Measurements from ENCODE around the gene KCNK18. TPM values are rescaled to one million over a fixed set of nuclear protein-coding genes. Genes with fewer than 3 reads are reported as not detected.

The KCNK18 gene
- total RNA-seq, 2 experiments from 2014 or later, result not detected

GRCh38 chr10:117164592-117165537 lies 32.4 kb upstream of the KCNK18 start:
- ChIA-PET CTCF (interaction anchor here (4.6 kb wide), 1 partner anchor 10 kb away, joined by 22 read pairs; no protein-coding TSS in a partner anchor), POLR2A (no interaction called here)
- H3K4me3 Mint-ChIP-seq, result no peak overlapping the region
- H3K27ac Mint-ChIP-seq, result no peak overlapping the region
- H3K36me3 Mint-ChIP-seq (ENCODE audit: low read depth), result peaks cover 8% of the 10 kb centered on the region
- DNase-seq (no peak), ATAC-seq (no peak)
- H3K4me1 Mint-ChIP-seq (ENCODE audit: low read depth), result peaks cover 10% of the 10 kb centered on the region
- H3K27me3 Mint-ChIP-seq (ENCODE audit: low read depth), result peaks cover 71% of the 10 kb centered on the region
- peaks cover 5% of the 10 kb centered on the region for H3K9me3 Mint-ChIP-seq (ENCODE audit: insufficient read depth)

DNA sequence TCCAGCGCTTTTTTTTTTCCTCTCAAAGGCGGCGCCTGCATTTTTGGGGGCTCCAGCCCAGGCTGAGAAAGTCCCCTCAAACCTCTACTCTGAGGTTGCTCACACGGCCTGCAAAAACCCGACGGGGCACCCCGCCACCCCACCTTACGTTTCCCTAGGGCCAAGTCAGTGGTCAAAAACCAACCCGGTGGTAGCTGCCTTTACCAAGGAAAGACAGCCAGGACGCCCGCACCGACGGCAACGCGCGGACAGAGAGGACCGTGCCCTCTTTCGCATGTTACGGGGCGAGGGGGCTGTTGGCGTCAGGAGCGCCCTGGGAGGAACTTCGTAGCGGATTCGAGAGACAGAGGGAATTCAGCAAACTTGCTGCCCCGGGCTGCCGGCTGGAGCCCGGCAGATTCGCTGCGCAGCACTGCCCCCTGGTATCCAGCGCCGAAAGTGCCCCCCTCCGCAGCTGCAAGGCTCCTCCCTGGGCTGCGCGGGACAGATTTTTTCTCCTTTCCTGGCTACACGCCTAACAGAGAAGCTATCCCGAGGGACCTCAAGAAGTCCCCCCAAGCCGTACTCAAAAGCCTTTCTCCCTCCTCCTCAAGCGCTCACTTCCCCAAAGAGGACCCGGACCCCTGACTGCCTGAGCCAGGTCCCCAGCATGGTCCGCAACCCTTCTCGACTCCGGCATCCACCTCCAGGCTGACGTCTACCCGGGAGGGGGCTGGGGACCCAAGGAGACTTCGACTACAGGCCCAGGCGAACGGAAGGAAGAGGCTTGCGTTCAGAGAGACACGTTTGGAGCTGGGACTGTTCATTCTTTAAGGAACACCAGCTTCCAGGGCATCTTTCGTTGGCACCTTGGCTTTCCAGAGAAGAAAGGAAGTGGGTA lies 31.5 kb upstream of the KCNK18 start:
- no peaks in the 10 kb centered on the region for H3K9me3 Mint-ChIP-seq (ENCODE audit: insufficient read depth)
- CTCF ChIA-PET, result interaction anchor here (3.0 to 4.6 kb wide), 2 partner anchors 9 to 31 kb away, joined by 19 to 22 read pairs; no protein-coding TSS in a partner anchor
- peaks cover 8% of the 10 kb centered on the region for H3K36me3 Mint-ChIP-seq (ENCODE audit: low read depth)
- ATAC-seq (no peak), DNase-seq (peak; percentile 28)
- peaks cover 10% of the 10 kb centered on the region for H3K4me1 Mint-ChIP-seq (ENCODE audit: low read depth)
- H3K27ac Mint-ChIP-seq, result no peak overlapping the region
- peaks cover 71% of the 10 kb centered on the region for H3K27me3 Mint-ChIP-seq (ENCODE audit: low read depth)
- no peak overlapping the region for H3K4me3 Mint-ChIP-seq
- POLR2A ChIA-PET, result interaction anchor here (0.6 kb wide), 1 partner anchor 378 kb away, joined by 3 read pairs; no protein-coding TSS in a partner anchor

- ChIA-PET CTCF (interaction anchor here (0.7 to 4.6 kb wide), 13 partner anchors 8 to 378 kb away, joined by 3 to 22 read pairs (median 6); no protein-coding TSS in a partner anchor), POLR2A (interaction anchor here (0.6 kb wide), 1 partner anchor 379 kb away, joined by 3 read pairs; no protein-coding TSS in a partner anchor)
- Mint-ChIP-seq H3K27me3 (ENCODE audit: low read depth) (peaks cover 69% of the 10 kb centered on the region), H3K4me3 (no peak overlapping the region), H3K9me3 (ENCODE audit: insufficient read depth) (no peaks in the 10 kb centered on the region), H3K4me1 (ENCODE audit: low read depth) (peaks cover 10% of the 10 kb centered on the region), H3K27ac (no peak overlapping the region), H3K36me3 (ENCODE audit: low read depth) (peaks cover 8% of the 10 kb centered on the region)
- no peak for DNase-seq
- no peak for ATAC-seq
These were observed 30.6 kb upstream of the KCNK18 start for GRCh38 chr10:117166418-117167345.

DNA sequence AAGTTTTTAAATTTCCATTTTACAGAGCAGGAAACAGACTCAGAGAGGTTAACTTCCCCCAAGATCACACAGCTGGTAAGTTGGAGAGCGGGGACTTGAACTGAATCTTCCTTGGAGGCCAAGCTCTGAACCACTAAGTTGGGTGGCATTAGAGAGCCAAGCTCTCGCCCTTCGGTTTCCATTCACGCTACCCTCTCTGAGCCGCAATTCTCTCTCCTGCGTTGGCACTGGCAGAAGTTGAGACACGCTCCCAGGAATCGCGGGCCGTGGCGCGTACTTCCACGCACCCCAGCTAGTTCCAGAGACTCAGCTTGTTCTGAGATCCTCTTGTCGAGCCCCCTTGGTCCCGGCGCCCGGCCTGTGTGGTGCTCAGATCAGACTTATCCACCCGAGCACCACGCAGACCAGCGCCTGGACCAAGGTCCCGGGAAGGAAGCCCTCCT lies 29.9 kb upstream of the KCNK18 start:
- peaks cover 10% of the 10 kb centered on the region for H3K4me1 Mint-ChIP-seq (ENCODE audit: low read depth)
- no peaks in the 10 kb centered on the region for H3K9me3 Mint-ChIP-seq (ENCODE audit: insufficient read depth)
- H3K27me3 Mint-ChIP-seq (ENCODE audit: low read depth), result peaks cover 70% of the 10 kb centered on the region
- POLR2A ChIA-PET, result no interaction called here
- no peak for ATAC-seq
- H3K27ac Mint-ChIP-seq, result no peak overlapping the region
- DNase-seq, result no peak
- peaks cover 6% of the 10 kb centered on the region for H3K36me3 Mint-ChIP-seq (ENCODE audit: low read depth)
- CTCF ChIA-PET, result interaction anchor here (0.7 to 4.6 kb wide), 16 partner anchors 8 to 379 kb away, joined by 3 to 22 read pairs (median 6); no protein-coding TSS in a partner anchor
- H3K4me3 Mint-ChIP-seq, result no peak overlapping the region

DNA sequence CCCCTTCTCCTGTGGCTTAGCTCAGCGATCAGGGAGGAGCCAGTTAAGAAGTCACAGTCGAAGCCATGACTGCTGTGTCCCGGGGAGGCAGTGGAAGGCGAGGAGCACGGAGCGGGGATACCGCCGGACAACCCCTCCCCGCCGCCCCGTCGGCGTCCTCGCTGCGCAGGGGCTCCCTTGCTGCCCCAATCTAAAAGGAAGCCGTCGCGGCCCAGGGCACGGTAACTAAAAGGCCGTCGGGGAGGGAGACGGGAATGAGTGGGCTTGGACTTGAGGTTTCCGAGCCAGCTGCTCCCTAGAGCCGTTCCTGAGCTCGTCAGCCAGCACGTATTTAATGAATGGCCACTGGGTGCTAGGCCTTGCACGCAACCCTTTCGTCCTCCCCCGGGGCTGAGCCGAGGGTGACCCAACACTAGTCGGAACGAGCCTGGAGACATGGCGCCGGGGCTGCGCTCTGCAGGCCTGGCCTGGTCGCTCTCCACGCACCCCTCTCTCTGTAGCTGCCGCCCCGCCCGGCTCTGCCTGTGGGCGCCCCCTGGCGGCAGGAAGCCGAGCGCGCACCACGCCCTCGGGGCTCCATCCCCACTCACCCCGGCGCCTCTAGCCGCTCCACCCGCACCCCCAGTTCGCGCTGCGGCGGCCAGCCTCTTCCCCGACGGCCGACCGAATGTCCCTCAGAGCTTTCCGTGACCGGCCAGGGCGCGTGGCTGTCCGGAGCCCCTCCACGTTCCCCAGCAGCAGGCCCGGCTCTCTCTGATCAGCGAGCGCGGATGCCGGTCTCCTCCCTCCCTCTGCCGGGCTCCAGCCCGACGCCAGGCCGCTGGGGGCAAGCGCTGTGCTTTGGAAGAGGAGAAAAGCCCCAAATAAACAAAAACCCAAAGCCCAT lies 29.3 kb upstream of the KCNK18 start:
- peak; percentile 61 for DNase-seq
- Mint-ChIP-seq H3K9me3 (ENCODE audit: insufficient read depth) (no peaks in the 10 kb centered on the region), H3K27me3 (ENCODE audit: low read depth) (peaks cover 69% of the 10 kb centered on the region)

GRCh38 chr10:117168729-117169128 lies 28.6 kb upstream of the KCNK18 start:
- Mint-ChIP-seq H3K4me3 (no peak overlapping the region), H3K4me1 (ENCODE audit: low read depth) (peaks cover 10% of the 10 kb centered on the region), H3K36me3 (ENCODE audit: low read depth) (peaks cover 3% of the 10 kb centered on the region), H3K27ac (no peak overlapping the region), H3K27me3 (ENCODE audit: low read depth) (peaks cover 69% of the 10 kb centered on the region), H3K9me3 (ENCODE audit: insufficient read depth) (no peaks in the 10 kb centered on the region)
- POLR2A ChIA-PET, result no interaction called here
- CTCF ChIA-PET, result interaction anchor here (1.0 to 3.1 kb wide), 6 partner anchors 24 to 381 kb away, joined by 3 to 19 read pairs (median 7); no protein-coding TSS in a partner anchor
- ATAC-seq, result no peak
- DNase-seq, result no peak

More for the DNA sequence above, 29.3 kb upstream of the KCNK18 start:
- Mint-ChIP-seq H3K27ac (no peak overlapping the region), H3K36me3 (ENCODE audit: low read depth) (peaks cover 3% of the 10 kb centered on the region), H3K4me1 (ENCODE audit: low read depth) (peaks cover 10% of the 10 kb centered on the region), H3K4me3 (no peak overlapping the region)
- ATAC-seq, result peak; percentile 93
- ChIA-PET CTCF (interaction anchor here (0.8 to 4.6 kb wide), 17 partner anchors 7 to 380 kb away, joined by 3 to 22 read pairs (median 6); no protein-coding TSS in a partner anchor), POLR2A (no interaction called here)

DNA sequence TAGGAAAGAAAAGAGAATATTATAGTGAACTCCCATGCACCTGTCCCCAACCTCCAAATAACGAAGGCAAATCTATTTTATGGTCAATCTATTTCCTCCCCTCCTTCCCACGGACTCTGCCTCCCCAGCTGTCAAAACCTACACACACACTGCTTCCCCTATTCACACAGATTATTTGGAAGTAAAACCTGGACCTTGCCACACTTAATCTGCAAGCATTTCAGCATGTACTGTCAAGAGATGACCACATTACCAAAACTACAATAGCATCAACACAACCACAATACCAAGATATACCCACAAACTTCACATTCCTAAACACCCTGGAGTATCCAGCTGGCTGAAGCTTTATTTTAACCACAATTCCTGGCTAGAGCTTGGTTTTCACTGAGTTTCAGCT lies 27.8 kb upstream of the KCNK18 start:
- CTCF ChIA-PET, result interaction anchor here (0.7 to 3.1 kb wide), 3 partner anchors 27 to 381 kb away, joined by 3 to 14 read pairs (median 4); no protein-coding TSS in a partner anchor
- no peaks in the 10 kb centered on the region for H3K9me3 Mint-ChIP-seq (ENCODE audit: insufficient read depth)
- no peak for ATAC-seq
- no peak for DNase-seq
- H3K4me1 Mint-ChIP-seq (ENCODE audit: low read depth), result peaks cover 13% of the 10 kb centered on the region
- peaks cover 3% of the 10 kb centered on the region for H3K36me3 Mint-ChIP-seq (ENCODE audit: low read depth)
- no peak overlapping the region for H3K27ac Mint-ChIP-seq
- POLR2A ChIA-PET, result no interaction called here
- H3K4me3 Mint-ChIP-seq, result no peak overlapping the region
- H3K27me3 Mint-ChIP-seq (ENCODE audit: low read depth), result peaks cover 65% of the 10 kb centered on the region

GRCh38 chr10:117170244-117170643 lies 27.0 kb upstream of the KCNK18 start:
- Mint-ChIP-seq H3K9me3 (ENCODE audit: insufficient read depth) (no peaks in the 10 kb centered on the region), H3K27me3 (ENCODE audit: low read depth) (peaks cover 59% of the 10 kb centered on the region), H3K4me3 (no peak overlapping the region), H3K4me1 (ENCODE audit: low read depth) (peaks cover 21% of the 10 kb centered on the region), H3K27ac (no peak overlapping the region), H3K36me3 (ENCODE audit: low read depth) (peaks cover 3% of the 10 kb centered on the region)
- POLR2A ChIA-PET, result no interaction called here
- DNase-seq (no peak), ATAC-seq (no peak)
- CTCF ChIA-PET, result interaction anchor here (0.8 to 1.0 kb wide), 2 partner anchors 28 to 46 kb away, joined by 3 read pairs; no protein-coding TSS in a partner anchor

GRCh38 chr10:117174439-117175214 lies 22.7 kb upstream of the KCNK18 start:
- Mint-ChIP-seq H3K4me3 (peak overlapping the region; percentile 78), H3K27ac (peak overlapping the region; percentile 58), H3K9me3 (ENCODE audit: insufficient read depth) (no peaks in the 10 kb centered on the region), H3K4me1 (ENCODE audit: low read depth) (peaks cover 18% of the 10 kb centered on the region), H3K36me3 (ENCODE audit: low read depth) (no peaks in the 10 kb centered on the region), H3K27me3 (ENCODE audit: low read depth) (peaks cover 36% of the 10 kb centered on the region)
- peak; percentile 87 for DNase-seq
- peak; percentile 87 for ATAC-seq
- ChIA-PET POLR2A (no interaction called here), CTCF (interaction anchor here (0.6 to 3.7 kb wide), 39 partner anchors 9 to 493 kb away, joined by 3 to 120 read pairs (median 4); no protein-coding TSS in a partner anchor)

All from activated CD8-positive, alpha-beta T cell treated with anti-CD3 and anti-CD28 coated beads, Interleukin-2, amount 10 ng/mL, durations not matched to agents 7 days and 5 days (primary cell).